IMR-90 (cell line): ENCODE data around the gene SRCIN1.

Experiments used
- CEBPB ChIP-seq: IDR thresholded peaks from 2 replicates; pipeline ENCODE4 v1.6.1; 2012; ENCODE audit warnings: low read depth, low read length, improper control_type of control experiment
- CTCF ChIP-seq: conservative IDR thresholded peaks from 2 replicates; pipeline ENCODE4 v1.5.1; 2012; ENCODE audit warnings: mild to moderate bottlenecking, low read depth, low read length, improper control_type of control experiment
- FOS ChIP-seq: fragments of 150-350 bp; IDR thresholded peaks from 2 replicates; pipeline ENCODE4 v1.6.1; 2016; ENCODE audit warnings: low read depth, low read length
- MAFK ChIP-seq: IDR thresholded peaks from 2 replicates; pipeline ENCODE4 v1.6.1; 2012; ENCODE audit warnings: low read depth, low read length, improper control_type of control experiment
- MAZ ChIP-seq: IDR thresholded peaks from 2 replicates; pipeline ENCODE4 v1.6.1; 2012; ENCODE audit warnings: low read depth, mild to moderate bottlenecking, low read length, improper control_type of control experiment, moderate library complexity, borderline replicate concordance
- POLR2A ChIP-seq: IDR thresholded peaks from 2 replicates; pipeline ENCODE4 v1.6.1; 2012; ENCODE audit warnings: mild to moderate bottlenecking, low read depth, low read length
- RAD21 ChIP-seq: IDR thresholded peaks from 2 replicates; pipeline ENCODE4 v1.6.1; 2012; ENCODE audit warnings: low read length, improper control_type of control experiment
- RCOR1 ChIP-seq: IDR thresholded peaks from 2 replicates; pipeline ENCODE4 v1.6.1; 2012; ENCODE audit warnings: mild to moderate bottlenecking, low read length, improper control_type of control experiment; ENCODE audit not compliant: insufficient replicate concordance
- RFX5 ChIP-seq: IDR thresholded peaks from 2 replicates; pipeline ENCODE4 v1.8.0; 2012; ENCODE audit warnings: low read depth, mild to moderate bottlenecking, low read length, moderate library complexity
- SMC3 ChIP-seq: fragments of 150-350 bp; IDR thresholded peaks from 2 replicates; pipeline ENCODE4 v1.6.1; 2016; ENCODE audit warnings: low read depth, mild to moderate bottlenecking, antibody characterized with exemption, low read length, moderate library complexity
- USF2 ChIP-seq: fragments of 150-350 bp; IDR thresholded peaks from 2 replicates; pipeline ENCODE4 v1.6.1; 2017; ENCODE audit warnings: mild to moderate bottlenecking, antibody characterized with exemption, low read length, low read depth

- TF ChIP-seq POLR2A (no peak), CTCF (no peak), RAD21 (no peak), RCOR1 (no peak), RFX5 (no peak), CEBPB (no peak), SMC3 (no peak), USF2 (no peak), FOS (no peak), MAZ (no peak), MAFK (no peak)
Measured at GRCh38 chr17:38602956-38603785, 2.6 kb downstream of the SRCIN1 start.
